BJ (cell line): ENCODE measurements around the gene NOX1. TPM values are rescaled to one million over a fixed set of nuclear protein-coding genes. Genes with fewer than 3 reads are reported as not detected.
"Not testable (repeated sequence)": the region's sequence is repeated elsewhere in the genome, so short reads cannot be mapped to it uniquely, and the experiment has no call there.

Experiments used
- CTCF ChIA-PET: fragments of 350-600 bp; formaldehyde crosslinking; extraction: SDS; loops from one replicate; lab custom pipeline; 2021; ENCODE audit warnings: antibody characterized with exemption, inconsistent platforms; lab: Yijun Ruan, JAX
- POLR2A ChIA-PET: fragments of 300-600 bp; sonication (Branson Sonifier 250); formaldehyde crosslinking; extraction: SDS; loops from one replicate; lab custom pipeline; 2021; ENCODE audit warnings: antibody characterized with exemption; lab: Charles Lee
- DNase-seq: peaks from one replicate; pipeline ENCODE4 v3.0.0-alpha.2; 2011; ENCODE audit warnings: low read depth
- H3K27me3 ChIP-seq: 2 replicates; pipeline ENCODE4 v1.6.0; 2011; ENCODE audit warnings: low read length; ENCODE audit not compliant: control insufficient read depth, insufficient read depth
- H3K36me3 ChIP-seq: 2 replicates; pipeline ENCODE4 v1.5.1; 2011; ENCODE audit warnings: low read length; ENCODE audit not compliant: control insufficient read depth, insufficient read depth
- H3K4me3 ChIP-seq: 2 replicates; pipeline ENCODE4 v1.5.1; 2011; ENCODE audit warnings: low read depth, mild to moderate bottlenecking, control low read depth, low read length
- CTCF ChIP-seq: IDR thresholded peaks from 2 replicates; pipeline ENCODE4 v1.5.1; 2011; ENCODE audit warnings: low read depth, mild to moderate bottlenecking, control low read depth, inconsistent platforms, low read length, moderate library complexity; ENCODE audit not compliant: insufficient read depth
- polyA plus RNA-seq: library from polyadenylated mRNA; depleted of rRNA; stranded (reverse); fragments of >200 nt; gene quantifications from 2 replicates; pipeline ENCODE4 v1.2.3, GENCODE V29; 2011; rRNA removed
- small RNA-seq: library from RNA; depleted of rRNA; stranded (forward); fragments of <200 nt; gene quantifications from one replicate; pipeline ENCODE3, GENCODE V24; 2012; ENCODE audit warnings: low replicate concordance, low read depth; ENCODE audit not compliant: insufficient read length

NOX1 gene
- polyA plus RNA-seq, 1 experiment = not detected

GRCh38 chrX:100804780-100805179, 69.4 kb downstream of the NOX1 start:
- POLR2A ChIA-PET = no interaction called here
- no peak for DNase-seq
- CTCF ChIA-PET = no interaction called here
- no peaks in the 10 kb centered on the region for H3K36me3 ChIP-seq
- no peak overlapping the region for H3K4me3 ChIP-seq
- no peaks in the 10 kb centered on the region for H3K27me3 ChIP-seq
- TF ChIP-seq CTCF = no peak

GRCh38 chrX:100802843-100803242, 71.3 kb downstream of the NOX1 start:
- Histone ChIP-seq H3K27me3 (no peaks in the 10 kb centered on the region), H3K4me3 (no peak overlapping the region), H3K36me3 (no peaks in the 10 kb centered on the region)
- DNase-seq = no peak
- TF ChIP-seq CTCF = no peak
- CTCF ChIA-PET = no interaction called here
- POLR2A ChIA-PET = no interaction called here

- no peak for DNase-seq
- ChIA-PET POLR2A (no interaction called here), CTCF (no interaction called here)
- TF ChIP-seq CTCF = no peak
- Histone ChIP-seq H3K27me3 (no peaks in the 10 kb centered on the region), H3K36me3 (no peaks in the 10 kb centered on the region), H3K4me3 (no peak overlapping the region)
Observed at GRCh38 chrX:100798484-100799214, 75.5 kb downstream of the NOX1 start.

GRCh38 chrX:100797359-100797758, 76.8 kb downstream of the NOX1 start:
- ChIA-PET POLR2A (no interaction called here), CTCF (no interaction called here)
- no peak overlapping the region for H3K4me3 ChIP-seq

GRCh38 chrX:100796371-100796770, 77.8 kb downstream of the NOX1 start:
- H3K4me3 ChIP-seq, H3K36me3 ChIP-seq, DNase-seq, H3K27me3 ChIP-seq, POLR2A ChIA-PET, CTCF ChIA-PET: not testable (repeated sequence)

More at GRCh38 chrX:100797359-100797758, 76.8 kb downstream of the NOX1 start:
- no peak for TF ChIP-seq CTCF
- H3K36me3 ChIP-seq = no peaks in the 10 kb centered on the region
- H3K27me3 ChIP-seq = no peaks in the 10 kb centered on the region
- no peak for DNase-seq

Small RNA genes within 50 kb of the gene (small RNA-seq; reads per million reads assigned to genes)
- not detected for gene RF00411

Other genes starting within 250 kb of the NOX1 start
- 8.8 and 19.7 TPM in 2 replicates for gene TSPAN6, start 237.6 kb downstream of the NOX1 start, polyA plus RNA-seq
- 47.3 and 52.7 TPM in 2 replicates for gene SRPX2, start 230.2 kb downstream of the NOX1 start, polyA plus RNA-seq
- gene SYTL4, start 142.2 kb downstream of the NOX1 start, polyA plus RNA-seq = 3.3 and 5.0 TPM in 2 replicates
- 20.4 and 21.4 TPM in 2 replicates for gene CSTF2, start 54.0 kb downstream of the NOX1 start, polyA plus RNA-seq
- gene XKRX, start 54.6 kb upstream of the NOX1 start, polyA plus RNA-seq = 0.02 TPM in 1 of 2 replicates, not detected in the other
- gene ARL13A, start 95.3 kb upstream of the NOX1 start, polyA plus RNA-seq = not detected in 2 replicates
- gene TRMT2B, start 177.8 kb upstream of the NOX1 start, polyA plus RNA-seq = 11.1 and 12.4 TPM in 2 replicates
- gene TMEM35A, start 204.5 kb upstream of the NOX1 start, polyA plus RNA-seq = 1.8 and 2.3 TPM in 2 replicates
- 5.4 and 8.5 TPM in 2 replicates for gene CENPI, start 223.8 kb upstream of the NOX1 start, polyA plus RNA-seq